Kidney epithelial cell (primary cell): ENCODE data around the gene ARSB. TPM values are rescaled to one million over a fixed set of nuclear protein-coding genes. Genes with fewer than 3 reads are reported as not detected.
"Not testable (repeated sequence)": the region's sequence is repeated elsewhere in the genome, so short reads cannot be mapped to it uniquely, and the experiment has no call there.

Source experiments
- DNase-seq: peaks from one replicate; pipeline ENCODE4 v3.0.0-alpha.2; 2010; ENCODE audit warnings: low read depth
- H3K27me3 ChIP-seq: 2 replicates; pipeline ENCODE4 v1.6.0; 2011; ENCODE audit warnings: low read length; ENCODE audit not compliant: control insufficient read depth, insufficient read depth
- H3K36me3 ChIP-seq: 2 replicates; pipeline ENCODE4 v1.5.1; 2011; ENCODE audit warnings: low read length; ENCODE audit not compliant: control insufficient read depth, insufficient read depth
- H3K4me3 ChIP-seq: 2 replicates; pipeline ENCODE4 v1.5.1; 2011; ENCODE audit warnings: low read depth, mild to moderate bottlenecking, control low read depth, low read length
- total RNA-seq: library from RNA; depleted of rRNA; stranded (reverse); fragments of >200 nt; gene quantifications from 2 replicates; pipeline ENCODE4 v1.2.3, GENCODE V29; 2015
- TF ChIP-seq, protein P1 (sequence below): IDR thresholded peaks from 2 replicates; pipeline ENCODE4 v1.5.1; 2011; ENCODE audit warnings: mild to moderate bottlenecking, moderate library complexity, low read length, control low read depth, inconsistent platforms; ENCODE audit not compliant: insufficient read depth, poor library complexity, severe bottlenecking

Gene ARSB
- total RNA-seq, 1 donor from 2014 or later = 17.5 TPM

DNA sequence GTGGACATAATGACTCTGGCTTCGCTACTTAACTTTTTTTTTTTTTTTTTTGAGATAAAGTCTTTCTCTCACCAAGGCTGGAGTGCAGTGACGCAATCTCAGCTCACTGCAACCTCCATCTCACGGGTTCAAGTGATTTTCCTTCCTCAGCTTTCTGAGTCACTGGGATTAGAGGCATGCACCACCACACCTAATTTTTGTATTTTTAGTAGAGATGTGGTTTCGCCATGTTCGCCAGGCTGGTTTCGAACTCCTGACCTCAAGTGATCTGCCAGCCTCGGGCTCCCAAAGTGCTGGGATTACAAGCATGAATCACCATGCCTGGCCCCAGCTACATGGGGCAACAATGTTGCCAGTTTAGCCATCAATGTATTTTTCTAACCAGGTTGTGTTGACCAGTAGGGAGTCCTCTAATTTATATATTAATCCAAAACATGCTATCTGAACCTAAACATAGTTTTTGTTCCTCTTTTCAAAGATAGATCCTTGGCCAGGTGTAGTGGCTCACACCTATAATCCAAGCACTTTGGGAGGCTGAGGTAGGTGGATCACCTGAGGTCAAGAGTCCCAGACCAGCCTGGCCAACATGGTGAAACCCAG lies 216.2 kb downstream of the ARSB start:
- TF ChIP-seq, protein P1, sequence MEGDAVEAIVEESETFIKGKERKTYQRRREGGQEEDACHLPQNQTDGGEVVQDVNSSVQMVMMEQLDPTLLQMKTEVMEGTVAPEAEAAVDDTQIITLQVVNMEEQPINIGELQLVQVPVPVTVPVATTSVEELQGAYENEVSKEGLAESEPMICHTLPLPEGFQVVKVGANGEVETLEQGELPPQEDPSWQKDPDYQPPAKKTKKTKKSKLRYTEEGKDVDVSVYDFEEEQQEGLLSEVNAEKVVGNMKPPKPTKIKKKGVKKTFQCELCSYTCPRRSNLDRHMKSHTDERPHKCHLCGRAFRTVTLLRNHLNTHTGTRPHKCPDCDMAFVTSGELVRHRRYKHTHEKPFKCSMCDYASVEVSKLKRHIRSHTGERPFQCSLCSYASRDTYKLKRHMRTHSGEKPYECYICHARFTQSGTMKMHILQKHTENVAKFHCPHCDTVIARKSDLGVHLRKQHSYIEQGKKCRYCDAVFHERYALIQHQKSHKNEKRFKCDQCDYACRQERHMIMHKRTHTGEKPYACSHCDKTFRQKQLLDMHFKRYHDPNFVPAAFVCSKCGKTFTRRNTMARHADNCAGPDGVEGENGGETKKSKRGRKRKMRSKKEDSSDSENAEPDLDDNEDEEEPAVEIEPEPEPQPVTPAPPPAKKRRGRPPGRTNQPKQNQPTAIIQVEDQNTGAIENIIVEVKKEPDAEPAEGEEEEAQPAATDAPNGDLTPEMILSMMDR = no peak

DNA sequence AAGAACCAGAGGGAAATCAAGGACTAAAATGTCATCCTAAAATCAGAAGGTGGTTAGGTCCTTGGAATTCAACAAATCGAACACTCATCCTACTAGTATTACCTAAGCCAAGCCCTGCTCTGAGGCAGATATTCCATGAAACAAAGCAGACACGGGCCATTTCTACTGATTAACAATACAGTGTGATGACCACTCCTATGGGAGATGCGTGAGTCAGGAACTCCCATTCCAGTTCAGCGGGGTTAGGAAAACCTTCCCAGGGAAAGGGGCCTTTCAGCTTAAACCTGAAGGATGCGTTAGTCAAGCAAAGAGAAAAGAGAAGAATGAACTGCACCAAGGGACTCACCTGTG lies 218.7 kb downstream of the ARSB start:
- no peaks in the 10 kb centered on the region for H3K36me3 ChIP-seq
- TF ChIP-seq, protein P1 = no peak
- DNase-seq = no peak

More for the DNA sequence above, 216.2 kb downstream of the ARSB start:
- no peak for DNase-seq
- Histone ChIP-seq H3K36me3 (no peaks in the 10 kb centered on the region), H3K27me3 (no peaks in the 10 kb centered on the region), H3K4me3 (no peak overlapping the region)

DNA sequence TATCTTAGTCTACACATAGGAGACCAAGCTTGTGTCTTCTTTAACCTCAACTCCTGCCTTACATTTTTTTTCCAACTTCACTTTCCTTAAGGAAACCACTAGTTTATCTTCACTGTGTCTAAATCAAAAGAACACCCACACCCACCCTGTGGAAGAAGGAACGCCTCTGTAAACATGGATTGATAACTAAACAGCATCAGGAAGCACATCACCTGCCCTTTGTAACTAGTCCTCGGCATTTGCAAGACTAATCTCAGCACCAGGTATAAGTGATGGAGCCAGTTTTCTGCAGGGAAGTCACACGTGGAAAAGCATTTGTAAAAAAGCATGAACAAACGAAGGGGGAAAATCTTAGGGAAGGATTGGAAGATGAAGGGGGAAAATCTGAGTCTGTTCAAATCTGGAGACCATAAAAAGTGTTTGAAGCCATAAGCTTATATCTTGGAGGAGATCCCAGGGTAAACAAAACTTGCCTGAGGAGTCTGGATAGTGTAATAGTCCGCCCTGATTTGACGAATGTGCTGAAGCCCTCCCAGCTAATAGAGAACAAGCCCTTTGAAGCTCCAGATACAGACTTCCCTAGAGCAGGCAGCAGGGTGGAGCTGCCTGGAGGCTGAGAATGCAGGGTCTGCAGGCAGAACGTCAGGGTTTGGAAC lies 219.2 kb downstream of the ARSB start:
- no peak for DNase-seq
- Histone ChIP-seq H3K27me3 (no peaks in the 10 kb centered on the region), H3K36me3 (no peaks in the 10 kb centered on the region), H3K4me3 (no peak overlapping the region)
- TF ChIP-seq, protein P1 = no peak

More for the DNA sequence above, 218.7 kb downstream of the ARSB start:
- Histone ChIP-seq H3K27me3 (no peaks in the 10 kb centered on the region), H3K4me3 (no peak overlapping the region)

DNA sequence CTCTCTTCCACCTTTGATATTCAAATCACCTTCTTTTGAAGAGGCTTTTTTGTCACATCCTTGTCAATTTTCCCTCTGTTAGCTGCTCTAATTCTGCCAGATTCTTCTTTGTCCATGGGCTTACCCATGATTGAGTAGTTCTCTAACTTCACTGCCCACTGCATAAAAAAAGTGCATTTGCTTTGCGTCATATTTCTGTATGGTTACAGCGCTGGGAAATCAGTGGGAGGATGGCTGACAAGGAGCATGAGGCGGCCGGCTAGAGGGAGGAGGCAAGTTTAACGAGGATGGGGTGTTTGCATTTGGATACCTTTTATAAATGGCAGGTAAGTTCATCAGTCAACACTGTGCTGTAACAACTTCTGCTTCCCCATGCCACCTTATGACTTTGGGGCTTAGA lies 220.0 kb downstream of the ARSB start:
- Histone ChIP-seq H3K4me3 (no peak overlapping the region), H3K27me3 (no peaks in the 10 kb centered on the region), H3K36me3 (no peaks in the 10 kb centered on the region)
- no peak for DNase-seq
- TF ChIP-seq, protein P1 = no peak

DNA sequence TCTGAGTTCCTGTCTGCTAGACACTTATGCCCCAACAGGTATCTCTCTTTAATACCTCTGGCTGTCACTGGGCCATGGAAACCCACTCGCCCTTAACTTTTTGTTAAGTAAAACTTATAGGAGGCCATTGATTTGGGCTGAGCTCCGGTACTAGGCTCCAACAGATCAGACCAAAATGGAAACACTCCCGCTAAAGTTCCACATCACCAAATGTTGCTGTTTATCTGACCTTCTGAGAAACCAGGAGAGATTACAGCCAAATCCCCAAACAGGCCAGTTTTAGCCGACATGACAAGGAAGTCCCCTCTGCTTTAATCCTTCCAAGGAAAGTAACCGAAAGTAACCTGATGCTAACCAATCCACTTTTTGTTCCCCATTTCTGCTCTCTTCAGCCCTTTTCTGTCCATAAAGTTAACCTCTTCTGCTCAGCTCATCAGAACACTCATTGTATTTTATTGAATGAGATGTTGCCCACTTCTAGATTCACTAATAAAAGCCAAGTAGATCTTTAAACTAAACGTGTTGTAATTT lies 221.4 kb downstream of the ARSB start:
- no peak for DNase-seq
- no peaks in the 10 kb centered on the region for H3K27me3 ChIP-seq
- H3K36me3 ChIP-seq = no peaks in the 10 kb centered on the region
- TF ChIP-seq, protein P1 = no peak
- no peak overlapping the region for H3K4me3 ChIP-seq

DNA sequence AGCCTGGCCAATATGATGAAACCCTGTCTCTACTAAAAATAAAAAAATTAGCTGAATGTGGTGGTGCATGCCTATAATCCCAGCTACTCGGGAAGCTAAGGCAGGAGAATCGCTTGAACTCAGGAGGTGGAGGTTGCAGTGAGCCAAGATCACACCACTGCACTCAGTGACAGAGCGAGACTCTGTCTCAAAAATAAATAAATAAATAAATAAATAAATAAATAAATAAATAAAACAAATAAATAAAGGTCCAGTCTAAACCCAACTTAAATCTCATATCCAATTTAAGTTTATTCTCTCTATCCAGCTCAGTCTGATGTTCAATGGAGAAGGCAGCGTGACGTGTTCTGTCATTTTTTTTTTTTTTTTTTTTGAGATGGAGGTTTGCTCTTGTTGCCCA lies 222.4 kb downstream of the ARSB start:
- H3K36me3 ChIP-seq, H3K4me3 ChIP-seq, H3K27me3 ChIP-seq, DNase-seq: not testable (repeated sequence)
